OCI-LY1 (cell line): ENCODE results near the gene TANGO6.

ENCODE experiments used
- H2AFZ ChIP-seq: fragments of 200-600 bp; sonication (generic), shearing (Covaris generic); 2 replicates; pipeline ENCODE4 v1.6.0; 2014; ENCODE audit warnings: antibody characterized with exemption, mild to moderate bottlenecking, low read length
- H3F3A ChIP-seq: fragments of 200-600 bp; sonication (generic), shearing (Covaris generic); 2 replicates; pipeline ENCODE4 v1.6.0; 2014; ENCODE audit warnings: mild to moderate bottlenecking, antibody characterized with exemption, low read length, moderate library complexity; ENCODE audit not compliant: insufficient read depth
- H3K27ac ChIP-seq: fragments of 200-600 bp; sonication (generic); 2 replicates; pipeline ENCODE4 v1.5.1; 2014; ENCODE audit warnings: low read length, mixed run types, mild to moderate bottlenecking, low read depth; ENCODE audit not compliant: poor library complexity, severe bottlenecking
- H3K27me3 ChIP-seq: fragments of 200-600 bp; sonication (generic); 2 replicates; pipeline ENCODE4 v1.6.0; 2014; ENCODE audit warnings: antibody characterized with exemption, mild to moderate bottlenecking, low read length, moderate library complexity; ENCODE audit not compliant: insufficient read depth
- H3K36me3 ChIP-seq: fragments of 200-600 bp; sonication (generic); 2 replicates; pipeline ENCODE4 v1.6.1; 2014; ENCODE audit warnings: mild to moderate bottlenecking, antibody characterized with exemption, low read length, moderate library complexity, mixed read lengths; ENCODE audit not compliant: insufficient read depth
- H3K4me1 ChIP-seq: fragments of 200-600 bp; sonication (generic); 2 replicates; pipeline ENCODE4 v1.5.1; 2014; ENCODE audit warnings: mild to moderate bottlenecking, low read length, moderate library complexity; ENCODE audit not compliant: insufficient read depth, severe bottlenecking
- H3K4me2 ChIP-seq: fragments of 200-600 bp; sonication (generic), shearing (Covaris generic); 2 replicates; pipeline ENCODE4 v1.6.1; 2014; ENCODE audit warnings: low read length
- H3K4me3 ChIP-seq: fragments of 200-600 bp; sonication (generic); 2 replicates; pipeline ENCODE4 v1.5.1; 2014; ENCODE audit warnings: low read length, low read depth, mild to moderate bottlenecking, mixed read lengths; ENCODE audit not compliant: poor library complexity, severe bottlenecking
- H3K79me2 ChIP-seq: fragments of 200-600 bp; shearing (Covaris generic); 2 replicates; pipeline ENCODE4 v1.6.1; 2016; ENCODE audit warnings: mixed run types, low read length, mixed read lengths; ENCODE audit not compliant: insufficient read depth
- H3K9ac ChIP-seq: fragments of 200-600 bp; sonication (generic), shearing (Covaris generic); 2 replicates; pipeline ENCODE4 v1.6.1; 2014; ENCODE audit warnings: mild to moderate bottlenecking, low read length, mixed read lengths
- H3K9me2 ChIP-seq: fragments of 200-600 bp; sonication (generic), shearing (Covaris generic); 2 replicates; pipeline ENCODE4 v1.6.1; 2014; ENCODE audit warnings: low read depth, mild to moderate bottlenecking, low read length, mixed read lengths
- H3K9me3 ChIP-seq: fragments of 200-600 bp; shearing (Covaris generic); 2 replicates; pipeline ENCODE4 v1.6.1; 2014; ENCODE audit warnings: low read length, mixed read lengths
- H4K20me1 ChIP-seq: fragments of 200-600 bp; sonication (generic), shearing (Covaris generic); 2 replicates; pipeline ENCODE4 v1.6.0; 2016; ENCODE audit warnings: mild to moderate bottlenecking, low read length; ENCODE audit not compliant: insufficient read depth
- CTCF ChIP-seq: fragments of 200-600 bp; sonication (generic), shearing (Covaris generic); IDR thresholded peaks from 2 replicates; pipeline ENCODE4 v1.5.1; 2017; ENCODE audit warnings: mild to moderate bottlenecking, antibody characterized with exemption, low read length, moderate library complexity, mixed read lengths
- EZH2 ChIP-seq: fragments of 200-600 bp; sonication (generic), shearing (Covaris generic); IDR thresholded peaks from 2 replicates; pipeline ENCODE4 v1.8.0; 2017; ENCODE audit warnings: borderline replicate concordance, mixed run types, mild to moderate bottlenecking, antibody characterized with exemption, low read length, moderate library complexity, mixed read lengths

TANGO6 gene

GRCh38 chr16:69133373-69133954 is 290.1 kb downstream of the TANGO6 start:
- H3K9ac ChIP-seq: peak overlapping the region; percentile 87
- no peak overlapping the region for H3K27ac ChIP-seq
- H3K9me2 ChIP-seq: no peaks in the 10 kb centered on the region
- H3K4me2 ChIP-seq: peak overlapping the region; percentile 87
- no peaks in the 10 kb centered on the region for H3K9me3 ChIP-seq
- TF ChIP-seq CTCF (no peak), EZH2 (no peak)
- H3K4me1 ChIP-seq: peaks cover 27% of the 10 kb centered on the region
- no peaks in the 10 kb centered on the region for H3K27me3 ChIP-seq
- no peaks in the 10 kb centered on the region for H3F3A ChIP-seq
- no peak overlapping the region for H2AFZ ChIP-seq
- peak overlapping the region; percentile 95 for H3K4me3 ChIP-seq
- H4K20me1 ChIP-seq: no peaks in the 10 kb centered on the region
- peaks cover 46% of the 10 kb centered on the region for H3K36me3 ChIP-seq
- peaks cover 64% of the 10 kb centered on the region for H3K79me2 ChIP-seq
